ENCODE data around the gene TNFAIP8L1. TPM values are rescaled to one million over a fixed set of nuclear protein-coding genes. Genes with fewer than 3 reads are reported as not detected.

TNFAIP8L1 gene
- total and polyA plus RNA-seq, 2 donors, result 6.6 to 9.9 TPM

GRCh38 chr19:4686700-4687099 is 47.4 kb downstream of the TNFAIP8L1 start:
- H3K4me3 ChIP-seq (ENCODE audit: low read depth, low read length), result no peak overlapping the region
- H3K4me1 ChIP-seq (ENCODE audit: insufficient read depth), result no peaks in the 10 kb centered on the region
- WGBS, result 96% methylated on average over 10 of the region's 10 CpGs
- DNase-seq (ENCODE audit: extremely low spot score), result no peak
- no peak overlapping the region for H3K27ac ChIP-seq (ENCODE audit: low read depth)
- peaks cover 9% of the 10 kb centered on the region for H3K36me3 ChIP-seq (ENCODE audit: insufficient read depth)

GRCh38 chr19:4687396-4687795 is 48.1 kb downstream of the TNFAIP8L1 start:
- H3K4me3 ChIP-seq (ENCODE audit: low read depth, low read length), result no peak overlapping the region
- H3K4me1 ChIP-seq (ENCODE audit: insufficient read depth), result no peaks in the 10 kb centered on the region
- H3K36me3 ChIP-seq (ENCODE audit: insufficient read depth), result peaks cover 9% of the 10 kb centered on the region
- 77% methylated on average over 11 of the region's 11 CpGs for WGBS
- no peak for DNase-seq (ENCODE audit: extremely low spot score)
- no peak overlapping the region for H3K27ac ChIP-seq (ENCODE audit: low read depth)

- no peak for DNase-seq (ENCODE audit: extremely low spot score)
- H3K36me3 ChIP-seq (ENCODE audit: insufficient read depth), result peaks cover 6% of the 10 kb centered on the region
Measured at GRCh38 chr19:4688587-4688986, 49.3 kb downstream of the TNFAIP8L1 start.

GRCh38 chr19:4689403-4689802 is 50.1 kb downstream of the TNFAIP8L1 start:
- H3K4me1 ChIP-seq (ENCODE audit: insufficient read depth), result no peaks in the 10 kb centered on the region
- peaks cover 6% of the 10 kb centered on the region for H3K36me3 ChIP-seq (ENCODE audit: insufficient read depth)
- WGBS, result 93% methylated on average over 19 of the region's 19 CpGs
- no peak for DNase-seq (ENCODE audit: extremely low spot score)
- no peak overlapping the region for H3K4me3 ChIP-seq (ENCODE audit: low read depth, low read length)
- no peak overlapping the region for H3K27ac ChIP-seq (ENCODE audit: low read depth)

More at GRCh38 chr19:4688587-4688986, 49.3 kb downstream of the TNFAIP8L1 start:
- 89% methylated on average over 26 of the region's 26 CpGs for WGBS
- H3K4me3 ChIP-seq (ENCODE audit: low read depth, low read length), result no peak overlapping the region
- H3K27ac ChIP-seq (ENCODE audit: low read depth), result no peak overlapping the region
- H3K4me1 ChIP-seq (ENCODE audit: insufficient read depth), result no peaks in the 10 kb centered on the region

GRCh38 chr19:4690361-4690760 is 51.0 kb downstream of the TNFAIP8L1 start:
- H3K36me3 ChIP-seq (ENCODE audit: insufficient read depth), result peaks cover 7% of the 10 kb centered on the region
- WGBS, result 83% methylated on average over 13 of the region's 13 CpGs
- H3K4me3 ChIP-seq (ENCODE audit: low read depth, low read length), result no peak overlapping the region
- no peak for DNase-seq (ENCODE audit: extremely low spot score)
- no peaks in the 10 kb centered on the region for H3K4me1 ChIP-seq (ENCODE audit: insufficient read depth)
- H3K27ac ChIP-seq (ENCODE audit: low read depth), result no peak overlapping the region

- DNase-seq (ENCODE audit: extremely low spot score), result no peak
- no peak overlapping the region for H3K27ac ChIP-seq (ENCODE audit: low read depth)
- peaks cover 7% of the 10 kb centered on the region for H3K36me3 ChIP-seq (ENCODE audit: insufficient read depth)
- H3K4me3 ChIP-seq (ENCODE audit: low read depth, low read length), result no peak overlapping the region
- no peaks in the 10 kb centered on the region for H3K4me1 ChIP-seq (ENCODE audit: insufficient read depth)
- WGBS, result 86% methylated on average over 9 of the region's 9 CpGs
Measured at GRCh38 chr19:4691373-4691772, 52.1 kb downstream of the TNFAIP8L1 start.

- Histone ChIP-seq H3K4me1 (ENCODE audit: insufficient read depth) (no peaks in the 10 kb centered on the region), H3K4me3 (ENCODE audit: low read depth, low read length) (no peak overlapping the region), H3K36me3 (ENCODE audit: insufficient read depth) (peaks cover 8% of the 10 kb centered on the region), H3K27ac (ENCODE audit: low read depth) (no peak overlapping the region)
- DNase-seq (ENCODE audit: extremely low spot score), result no peak
- 87% methylated on average over 27 of the region's 27 CpGs for WGBS
Measured at GRCh38 chr19:4692251-4693077, 53.1 kb downstream of the TNFAIP8L1 start.

GRCh38 chr19:4693078-4693350 is 53.7 kb downstream of the TNFAIP8L1 start:
- no peak for DNase-seq (ENCODE audit: extremely low spot score)
- WGBS, result 87% methylated on average over 7 of the region's 7 CpGs
- Histone ChIP-seq H3K4me3 (ENCODE audit: low read depth, low read length) (no peak overlapping the region), H3K27ac (ENCODE audit: low read depth) (no peak overlapping the region), H3K4me1 (ENCODE audit: insufficient read depth) (no peaks in the 10 kb centered on the region), H3K36me3 (ENCODE audit: insufficient read depth) (peaks cover 11% of the 10 kb centered on the region)

- no peak overlapping the region for H3K4me3 ChIP-seq (ENCODE audit: low read depth, low read length)
- DNase-seq (ENCODE audit: extremely low spot score), result no peak
- H3K27ac ChIP-seq (ENCODE audit: low read depth), result no peak overlapping the region
- peaks cover 7% of the 10 kb centered on the region for H3K36me3 ChIP-seq (ENCODE audit: insufficient read depth)
- no peaks in the 10 kb centered on the region for H3K4me1 ChIP-seq (ENCODE audit: insufficient read depth)
- 93% methylated on average over 15 of the region's 15 CpGs for WGBS
Measured at GRCh38 chr19:4693471-4694121, 54.3 kb downstream of the TNFAIP8L1 start.

GRCh38 chr19:4694211-4694987 is 55.1 kb downstream of the TNFAIP8L1 start:
- Histone ChIP-seq H3K4me3 (ENCODE audit: low read depth, low read length) (no peak overlapping the region), H3K27ac (ENCODE audit: low read depth) (no peak overlapping the region), H3K4me1 (ENCODE audit: insufficient read depth) (no peaks in the 10 kb centered on the region), H3K36me3 (ENCODE audit: insufficient read depth) (peaks cover 7% of the 10 kb centered on the region)
- DNase-seq (ENCODE audit: extremely low spot score), result no peak
- WGBS, result 93% methylated on average over 22 of the region's 22 CpGs

- no peak overlapping the region for H3K4me3 ChIP-seq (ENCODE audit: low read depth, low read length)
- DNase-seq (ENCODE audit: extremely low spot score), result no peak
Measured at GRCh38 chr19:4695224-4695731, 56.0 kb downstream of the TNFAIP8L1 start.

GRCh38 chr19:4697304-4697703 is 58.0 kb downstream of the TNFAIP8L1 start:
- Histone ChIP-seq H3K36me3 (ENCODE audit: insufficient read depth) (peaks cover 15% of the 10 kb centered on the region), H3K27ac (ENCODE audit: low read depth) (no peak overlapping the region), H3K4me3 (ENCODE audit: low read depth, low read length) (no peak overlapping the region), H3K4me1 (ENCODE audit: insufficient read depth) (no peaks in the 10 kb centered on the region)
- no peak for DNase-seq (ENCODE audit: extremely low spot score)
- WGBS, result 95% methylated on average over 14 of the region's 14 CpGs

More at GRCh38 chr19:4695224-4695731, 56.0 kb downstream of the TNFAIP8L1 start:
- Histone ChIP-seq H3K27ac (ENCODE audit: low read depth) (no peak overlapping the region), H3K36me3 (ENCODE audit: insufficient read depth) (peaks cover 11% of the 10 kb centered on the region), H3K4me1 (ENCODE audit: insufficient read depth) (no peaks in the 10 kb centered on the region)
- 79% methylated on average over 19 of the region's 19 CpGs for WGBS

GRCh38 chr19:4699826-4700692 is 60.7 kb downstream of the TNFAIP8L1 start:
- H3K36me3 ChIP-seq (ENCODE audit: insufficient read depth), result peaks cover 19% of the 10 kb centered on the region
- no peak overlapping the region for H3K4me3 ChIP-seq (ENCODE audit: low read depth, low read length)
- WGBS, result 90% methylated on average over 33 of the region's 33 CpGs
- DNase-seq (ENCODE audit: extremely low spot score), result no peak
- no peak overlapping the region for H3K27ac ChIP-seq (ENCODE audit: low read depth)
- H3K4me1 ChIP-seq (ENCODE audit: insufficient read depth), result no peaks in the 10 kb centered on the region
